DMS53 treated with DMSO at 0.1 percent for 48 hours (cell line): Measurements from ENCODE around the gene ANKEF1.

Source experiments
- DNase-seq: peaks from one replicate; lab custom pipeline; 2025; ENCODE audit not compliant: unreplicated experiment; lab: John Stamatoyannopoulos, UW

Gene ANKEF1

GRCh38 chr20:10034717-10035571, at the start of gene ANKEF1:
Gene ANKEF1, plus strand, starts transcription at chr20:10034987. Its CDS starts 3,315 bp downstream, at chr20:10038302.
- DNase-seq = peak; percentile 90

GRCh38 chr20:9985281-9985680, 49.5 kb upstream of the ANKEF1 start:
- DNase-seq = no peak

- no peak for DNase-seq
Observed at GRCh38 chr20:9985773-9986172, 49.0 kb upstream of the ANKEF1 start.

- DNase-seq = no peak
Observed at GRCh38 chr20:9989066-9989724, 45.6 kb upstream of the ANKEF1 start.

- DNase-seq = no peak
Observed at GRCh38 chr20:9993137-9993536, 41.6 kb upstream of the ANKEF1 start.

- no peak for DNase-seq
Observed at GRCh38 chr20:9994676-9995075, 40.1 kb upstream of the ANKEF1 start.

GRCh38 chr20:9995510-9996272, 39.1 kb upstream of the ANKEF1 start:
- no peak for DNase-seq

- DNase-seq = no peak
Observed at GRCh38 chr20:9996944-9997343, 37.8 kb upstream of the ANKEF1 start.

GRCh38 chr20:9999645-10000044, 35.1 kb upstream of the ANKEF1 start:
- DNase-seq = no peak

- no peak for DNase-seq
Observed at GRCh38 chr20:10002866-10003265, 31.9 kb upstream of the ANKEF1 start.

- DNase-seq = no peak
Observed at GRCh38 chr20:10004900-10005299, 29.9 kb upstream of the ANKEF1 start.

- no peak for DNase-seq
Observed at GRCh38 chr20:10005885-10006284, 28.9 kb upstream of the ANKEF1 start.

GRCh38 chr20:10006447-10007090, 28.2 kb upstream of the ANKEF1 start:
- DNase-seq = no peak

GRCh38 chr20:10007158-10007557, 27.6 kb upstream of the ANKEF1 start:
- DNase-seq = no peak

GRCh38 chr20:10007747-10008146, 27.0 kb upstream of the ANKEF1 start:
- DNase-seq = no peak

GRCh38 chr20:10012464-10012863, 22.3 kb upstream of the ANKEF1 start:
- no peak for DNase-seq

- DNase-seq = no peak
Observed at GRCh38 chr20:10014431-10014830, 20.4 kb upstream of the ANKEF1 start.

- DNase-seq = no peak
Observed at GRCh38 chr20:10020937-10021336, 13.8 kb upstream of the ANKEF1 start.

GRCh38 chr20:10022625-10023024, 12.2 kb upstream of the ANKEF1 start:
- DNase-seq = no peak

- DNase-seq = no peak
Observed at GRCh38 chr20:10023911-10024310, 10.9 kb upstream of the ANKEF1 start.
